Activated CD4-positive, alpha-beta T cell treated with anti-CD3 and anti-CD28 coated beads for 1 hour (primary cell): Measurements from ENCODE around the gene ATXN7L3.

Source experiments
- DNase-seq: peaks from one replicate; pipeline ENCODE4 v3.0.0-alpha.2; 2020

Gene ATXN7L3

DNA sequence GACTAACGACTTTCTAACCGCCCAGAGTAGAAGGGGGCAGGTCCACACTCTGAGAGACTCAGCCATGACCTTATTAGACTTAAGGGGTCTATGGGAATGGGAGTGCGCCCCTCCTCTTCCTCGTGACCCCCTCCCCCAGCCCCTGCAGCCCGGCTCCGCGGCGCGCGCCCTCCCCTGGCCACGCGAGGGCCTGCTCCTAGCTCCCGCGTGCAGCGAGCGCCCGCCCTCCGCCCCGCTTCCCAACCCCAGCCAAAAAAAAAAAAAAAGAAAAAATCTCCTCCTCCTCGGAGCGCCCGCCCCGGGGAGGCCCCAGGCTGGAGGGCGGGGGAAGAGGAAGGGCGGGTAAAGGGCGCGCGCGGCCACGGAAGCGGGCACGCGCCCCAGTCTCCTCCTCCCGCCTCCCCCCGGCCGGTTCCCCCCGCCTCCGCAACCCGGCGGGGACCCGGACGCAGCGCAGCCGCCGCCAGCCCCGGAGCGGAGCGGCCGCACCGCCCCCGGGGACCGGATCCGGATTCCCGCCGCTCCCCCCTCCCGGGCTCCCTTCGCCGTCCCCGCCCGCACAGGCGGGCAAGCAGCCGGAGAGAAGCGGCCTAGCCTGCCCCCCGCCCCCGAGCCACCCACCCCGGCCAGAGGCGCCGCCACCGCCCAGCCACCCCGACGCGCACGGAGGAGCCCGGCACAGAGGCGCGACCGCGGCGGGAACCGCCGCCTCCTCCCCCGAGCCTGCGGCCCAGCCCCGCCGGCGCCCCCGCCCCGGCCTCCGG lies 18.8 kb upstream of the ATXN7L3 start:
- DNase-seq: peak; percentile 83

DNA sequence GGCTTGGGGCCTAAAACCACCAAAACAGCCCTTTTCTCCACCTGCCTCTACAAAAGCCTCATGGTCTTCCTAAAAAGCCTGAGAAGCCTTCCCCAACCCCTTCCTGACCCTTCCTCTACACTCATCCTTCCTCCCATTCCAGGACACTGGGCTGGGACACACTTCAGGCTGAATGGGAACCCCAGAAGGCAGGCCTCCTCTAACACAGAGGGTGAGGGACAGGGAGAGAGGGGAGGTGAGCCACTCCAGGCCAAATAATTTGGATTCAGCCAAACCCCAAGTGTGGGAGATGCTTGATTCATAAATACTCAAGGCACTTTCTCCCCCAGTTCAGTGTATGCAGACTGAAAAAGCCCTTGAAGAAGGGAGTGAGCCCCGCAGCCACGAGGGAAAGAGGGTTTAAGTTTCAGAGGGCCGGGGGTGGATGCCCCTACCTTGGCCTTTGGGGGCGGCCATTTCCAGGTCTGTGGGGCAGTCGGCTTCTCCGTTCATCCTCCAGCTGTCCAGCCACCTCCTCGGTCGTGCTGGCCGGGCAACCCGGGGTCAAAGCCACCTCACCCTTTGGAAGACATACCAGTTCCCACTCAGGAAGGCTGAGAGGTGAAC lies 18.2 kb upstream of the ATXN7L3 start:
- no peak for DNase-seq

DNA sequence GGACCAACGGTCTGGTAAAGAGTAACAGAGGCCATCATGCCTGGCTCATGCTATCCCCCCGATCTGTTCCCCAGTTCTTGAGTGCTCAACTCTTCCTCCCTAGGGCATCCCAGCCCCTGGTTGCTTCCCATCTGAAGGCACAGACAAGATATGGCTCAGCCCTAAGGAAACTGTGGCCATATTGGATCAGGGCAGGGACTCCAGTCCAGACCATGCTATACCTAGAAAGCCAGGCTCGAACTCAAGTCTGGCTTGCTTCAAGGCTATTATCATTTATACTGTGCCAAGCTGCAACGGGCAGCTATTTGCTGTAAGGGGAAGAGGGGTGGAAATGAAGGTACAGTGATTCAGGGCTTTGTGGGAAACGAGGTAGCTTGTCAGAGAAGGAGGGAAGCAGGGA lies 17.0 kb upstream of the ATXN7L3 start:
- DNase-seq: no peak

- DNase-seq: no peak
These were observed 16.5 kb upstream of the ATXN7L3 start for GRCh38 chr17:44216173-44216572.

- DNase-seq: no peak
These were observed 15.2 kb upstream of the ATXN7L3 start for GRCh38 chr17:44214896-44215295.

GRCh38 chr17:44214230-44214494 lies 14.5 kb upstream of the ATXN7L3 start:
- no peak for DNase-seq

DNA sequence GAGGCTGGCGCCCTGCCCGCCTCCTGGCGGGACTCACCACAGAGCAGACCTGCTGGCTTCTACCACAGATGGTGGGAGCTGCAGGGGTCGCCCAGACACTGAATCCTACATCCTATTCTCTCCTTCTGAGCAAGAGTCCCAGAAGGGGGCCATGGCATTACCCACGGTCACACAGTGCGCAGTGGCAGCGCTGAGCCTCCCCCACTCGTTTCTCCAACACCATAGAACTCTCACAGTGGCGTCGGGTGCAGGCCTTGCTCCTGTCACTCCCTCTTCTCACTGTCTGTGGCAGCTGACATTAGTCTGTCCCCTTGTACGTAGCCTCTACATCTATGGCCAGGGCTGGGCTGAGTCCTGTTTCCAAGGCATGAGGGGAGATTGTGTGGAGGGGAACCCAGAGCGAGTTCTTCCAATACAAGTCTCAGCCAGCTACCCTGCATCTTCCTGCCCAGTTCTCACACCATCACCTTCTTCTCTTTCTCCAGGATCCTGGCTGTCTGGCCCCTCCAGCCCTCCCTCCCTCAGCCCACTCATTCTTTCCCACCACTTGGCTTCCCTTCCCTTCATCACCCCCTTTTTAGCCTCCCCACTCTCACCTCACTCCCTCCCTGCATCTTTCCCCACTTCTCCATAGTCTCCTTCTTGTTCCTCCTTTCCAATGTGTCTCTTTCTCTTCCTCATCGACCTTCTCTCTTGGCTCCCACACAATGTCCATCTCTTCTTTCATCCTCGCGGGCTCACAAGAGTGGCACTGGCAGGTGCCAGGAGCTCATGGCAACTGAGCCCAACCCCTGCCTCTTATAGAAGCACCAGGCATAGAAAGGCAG lies 13.9 kb upstream of the ATXN7L3 start:
- no peak for DNase-seq

- no peak for DNase-seq
These were observed 13.1 kb upstream of the ATXN7L3 start for GRCh38 chr17:44212507-44213402.

DNA sequence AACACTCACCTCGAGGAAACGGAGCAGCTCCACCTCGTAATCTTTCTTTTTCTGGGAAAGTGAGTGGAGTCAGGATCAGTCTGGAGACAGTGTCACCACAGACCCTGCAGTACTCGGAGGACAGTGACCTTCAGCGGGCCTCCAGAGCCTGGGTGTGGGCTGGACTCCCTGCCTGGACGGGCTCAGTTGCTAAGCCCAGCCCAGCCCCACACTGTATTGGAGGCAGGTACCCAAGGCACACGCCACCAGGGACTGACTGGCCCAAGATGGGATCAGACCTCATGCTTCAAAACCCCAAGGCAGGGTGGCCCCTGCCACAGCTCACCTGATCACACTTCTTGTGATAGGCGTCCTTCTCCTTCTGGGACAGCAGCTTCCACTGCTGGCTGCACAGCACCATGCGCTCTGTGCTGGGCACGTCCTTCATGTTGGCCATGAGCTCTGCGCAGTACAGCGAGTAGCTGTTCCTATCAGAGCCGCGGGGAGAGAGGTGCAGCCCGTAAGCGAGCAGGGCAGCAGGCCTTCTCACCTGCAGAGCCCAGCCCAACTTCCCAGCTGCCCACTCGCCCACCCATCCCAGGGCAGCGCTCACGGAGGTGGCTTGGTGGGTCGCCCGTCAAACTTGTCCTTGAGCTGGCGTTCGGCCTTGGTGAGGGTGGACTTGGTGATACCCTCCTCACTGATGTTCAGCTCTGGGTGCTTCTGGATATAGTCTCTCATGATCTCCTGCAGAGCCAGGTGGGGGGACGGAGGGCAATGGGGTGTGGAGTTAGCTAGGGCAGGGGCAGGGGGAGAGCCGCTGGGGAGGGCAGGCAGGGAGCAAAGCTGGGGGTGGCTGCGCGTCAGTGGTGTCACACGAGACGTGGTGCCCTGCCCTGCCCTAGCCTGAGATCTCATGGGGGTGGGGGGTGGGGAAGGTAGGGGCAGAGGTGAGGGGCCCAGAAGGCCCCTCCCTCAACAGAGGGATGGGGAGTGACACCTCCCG lies 11.9 kb upstream of the ATXN7L3 start:
- no peak for DNase-seq

DNA sequence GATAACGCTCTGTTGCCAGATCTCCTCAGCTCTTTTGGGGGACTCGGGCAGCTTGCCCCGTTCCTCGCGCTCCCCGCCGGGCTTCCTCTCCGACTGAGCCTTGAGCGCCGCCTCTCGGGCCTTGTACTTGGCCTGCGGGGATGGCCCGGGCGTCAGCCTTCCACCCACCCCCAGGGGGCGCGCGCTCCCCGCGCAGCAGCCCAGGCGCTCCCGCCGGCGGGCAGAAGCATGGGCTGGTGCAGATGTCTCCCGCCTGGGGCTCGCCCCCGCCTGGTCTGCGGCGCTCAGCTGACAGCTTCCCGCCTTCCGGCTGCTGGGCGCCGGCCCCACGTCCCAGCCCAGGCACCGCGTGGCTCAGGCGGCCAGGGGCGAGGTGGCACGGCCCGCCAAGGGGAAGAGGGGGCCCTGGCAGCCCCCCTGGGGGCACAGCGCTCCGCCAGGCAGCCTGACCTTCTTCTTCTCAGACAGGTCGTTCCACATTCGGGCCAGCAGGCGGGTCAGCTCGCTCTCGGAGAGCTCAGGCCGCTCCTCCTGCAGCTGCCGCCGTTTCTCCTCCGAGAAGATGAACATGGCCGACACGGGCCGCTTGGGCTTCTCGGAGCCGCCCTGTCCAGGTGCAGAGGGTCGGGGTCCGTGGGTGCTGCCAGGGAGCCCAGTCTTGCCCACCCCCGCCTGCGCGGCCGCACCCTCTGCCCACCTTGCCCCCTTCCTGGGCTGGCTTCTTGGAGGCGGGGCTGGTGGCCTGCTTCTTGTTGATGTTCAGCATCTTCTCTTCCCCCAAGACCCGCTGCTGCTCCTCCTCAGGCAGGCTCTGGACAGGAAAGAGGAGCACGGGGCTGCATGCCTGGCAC lies 10.9 kb upstream of the ATXN7L3 start:
- DNase-seq: peak; percentile 87

- DNase-seq: no peak
These were observed 10.2 kb upstream of the ATXN7L3 start for GRCh38 chr17:44209786-44210341.

DNA sequence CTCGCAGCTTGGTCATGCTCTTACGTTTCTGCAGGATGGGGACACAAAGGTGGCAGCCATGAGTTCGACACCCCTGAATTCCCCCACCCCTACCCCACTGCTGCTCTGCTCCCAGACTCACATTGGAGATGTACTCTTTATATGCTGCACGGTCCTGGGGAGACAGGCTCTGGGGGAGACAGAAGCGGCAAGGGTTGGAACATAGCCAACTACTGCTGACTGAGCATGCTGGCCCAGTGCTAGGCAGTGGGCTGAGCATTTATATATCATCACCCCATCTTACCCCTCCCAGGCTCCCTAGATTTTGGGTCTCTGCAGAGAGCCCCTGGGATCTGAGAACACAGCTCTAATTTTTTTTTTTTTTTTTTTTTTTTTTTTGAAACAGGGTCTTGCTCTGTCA lies 8.1 kb upstream of the ATXN7L3 start:
- no peak for DNase-seq

DNA sequence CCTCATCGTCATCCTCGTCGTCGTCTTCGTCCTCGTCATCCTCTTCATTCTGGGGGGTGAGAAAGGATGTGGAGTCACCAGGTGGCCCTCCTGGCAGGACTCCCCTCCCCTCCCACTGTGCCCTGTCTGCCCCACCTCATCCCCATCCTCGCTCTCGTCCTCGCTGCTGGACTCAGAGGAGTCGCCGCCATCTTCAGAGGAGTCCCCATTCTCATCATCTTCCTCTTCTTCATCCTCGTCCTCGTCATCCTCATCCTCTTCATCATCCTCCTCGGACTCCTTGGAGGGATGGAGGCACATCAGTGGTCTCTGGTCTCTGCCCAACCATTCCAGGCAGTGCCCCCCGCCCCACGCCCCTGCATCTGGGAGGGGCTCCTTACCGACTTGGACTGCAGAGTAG lies 7.6 kb upstream of the ATXN7L3 start:
- DNase-seq: no peak

GRCh38 chr17:44206825-44207155 lies 7.1 kb upstream of the ATXN7L3 start:
- no peak for DNase-seq

DNA sequence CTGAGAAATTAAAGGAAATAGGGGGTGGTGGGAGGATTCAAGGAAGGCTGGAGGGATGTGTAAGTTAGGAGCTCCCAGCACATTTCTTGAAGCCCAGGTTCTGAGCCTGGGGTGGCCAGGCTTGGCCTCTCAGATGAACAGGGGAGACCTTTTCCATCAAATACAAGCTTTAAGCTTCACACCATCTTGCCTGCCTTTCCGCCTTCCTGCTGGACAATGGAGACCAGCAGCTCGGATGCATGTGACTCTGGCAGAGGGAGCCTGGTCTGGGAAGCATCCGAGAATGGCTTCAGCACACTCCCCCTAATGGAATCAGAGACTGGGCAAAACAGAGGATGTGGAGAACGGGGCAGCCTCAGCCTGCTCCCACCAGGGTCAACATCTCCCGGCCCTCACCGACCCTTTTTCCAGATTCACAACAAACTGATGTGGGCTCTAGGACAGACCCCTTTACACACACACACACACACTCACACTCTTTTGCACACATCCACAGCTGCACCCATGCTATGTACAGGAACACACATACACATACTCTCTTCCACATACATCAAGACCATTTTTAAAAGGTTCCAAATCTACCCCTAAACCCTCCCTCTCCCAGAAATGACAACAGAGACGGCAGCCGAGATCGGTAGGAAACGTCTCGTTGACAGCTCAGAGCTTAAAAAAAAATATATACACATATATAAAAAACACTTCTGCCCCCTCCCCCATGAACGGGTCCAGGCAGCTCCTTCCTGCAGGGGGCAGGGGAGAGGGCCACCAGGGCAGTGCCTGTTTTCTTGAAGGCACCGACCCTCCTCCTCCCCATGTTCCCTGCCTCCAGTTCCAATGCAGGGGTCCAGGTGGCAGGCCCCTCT lies 6.5 kb upstream of the ATXN7L3 start:
- DNase-seq: no peak

DNA sequence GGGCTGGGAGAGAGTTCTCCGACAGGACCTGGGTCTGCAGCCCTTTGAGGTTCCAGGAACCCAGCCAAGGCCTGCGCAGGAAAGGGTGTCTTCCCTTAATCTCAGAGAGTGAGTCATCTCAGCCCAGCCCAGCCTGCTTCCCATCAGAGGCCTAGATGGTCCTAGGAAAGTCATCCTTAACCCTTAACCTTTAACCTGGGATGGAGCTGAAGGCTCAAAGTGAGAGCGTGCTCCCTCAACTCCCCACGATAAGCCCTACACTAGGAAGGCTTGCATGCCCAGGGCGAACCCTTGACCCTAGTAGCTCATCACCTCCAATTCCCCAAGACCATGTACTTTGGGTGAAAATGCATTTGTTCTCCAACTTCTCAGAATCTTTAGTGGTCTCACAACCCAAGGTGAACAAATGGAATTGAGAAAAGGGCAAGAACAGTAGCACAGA lies 4.8 kb upstream of the ATXN7L3 start:
- no peak for DNase-seq

DNA sequence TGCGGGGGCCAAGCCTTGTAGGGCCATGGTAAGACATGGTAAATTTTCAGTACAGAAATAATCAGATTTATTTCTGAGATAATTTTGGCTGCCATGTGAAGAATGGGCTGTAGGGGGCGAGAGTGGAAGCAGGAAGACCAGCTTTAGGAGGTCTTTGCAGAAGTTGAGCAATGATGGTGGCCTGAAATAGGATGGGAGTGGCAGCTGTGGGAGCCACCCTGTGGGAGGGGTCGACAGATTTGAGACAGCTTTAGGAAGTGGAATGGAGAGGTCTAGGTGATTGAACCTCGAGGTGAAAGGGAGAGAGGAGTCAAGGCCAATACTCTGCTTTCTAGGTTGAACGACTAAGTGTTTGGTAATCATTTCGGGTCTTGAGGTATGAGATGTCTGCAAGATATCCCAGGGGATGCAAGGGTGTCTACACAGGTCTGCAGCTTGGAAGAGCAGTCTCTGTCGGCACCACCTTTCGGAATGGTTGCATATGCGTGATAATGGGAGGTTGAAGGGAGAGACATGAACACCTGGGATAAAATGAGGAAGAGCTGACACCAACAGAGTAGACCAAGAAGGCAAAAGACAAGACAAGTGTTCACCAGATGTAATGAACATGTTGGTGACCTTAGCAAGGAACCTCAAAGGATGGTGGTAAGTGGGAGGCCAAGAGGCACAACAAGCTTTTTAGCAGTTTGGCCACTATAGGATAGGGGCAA lies 4.2 kb upstream of the ATXN7L3 start:
- DNase-seq: no peak

GRCh38 chr17:44202756-44203155 lies 3.1 kb upstream of the ATXN7L3 start:
- DNase-seq: no peak
